OCI-LY3 (cell line): ENCODE data around the gene MB21D2.

Source experiments
- H2AFZ ChIP-seq: fragments of 200-600, 300-600 bp; shearing (Covaris generic); 2 replicates; pipeline ENCODE4 v1.6.0; 2014; ENCODE audit warnings: antibody characterized with exemption, low read depth, low read length
- H3K27ac ChIP-seq: fragments of 200-600, 300-600 bp; sonication (generic); 2 replicates; pipeline ENCODE4 v1.5.1; 2014; ENCODE audit warnings: mild to moderate bottlenecking, low read length, moderate library complexity, mixed read lengths
- H3K27me3 ChIP-seq: fragments of 200-600, 300-600 bp; sonication (generic); 2 replicates; pipeline ENCODE4 v1.6.1; 2014; ENCODE audit warnings: low read depth, low read length, mixed read lengths
- H3K36me3 ChIP-seq: fragments of 200-600, 300-600 bp; sonication (generic); replicated peaks from 2 replicates; pipeline ENCODE3; 2014; ENCODE audit warnings: low read depth, low read length, mixed read lengths
- H3K4me1 ChIP-seq: fragments of 300-600, 200-600 bp; sonication (generic); 2 replicates; pipeline ENCODE4 v1.6.1; 2014; ENCODE audit warnings: low read length, mixed read lengths
- H3K4me2 ChIP-seq: fragments of 200-600, 300-600 bp; sonication (generic); 2 replicates; pipeline ENCODE4 v1.6.1; 2014; ENCODE audit warnings: low read length, mixed read lengths
- H3K4me3 ChIP-seq: fragments of 300-600, 200-600 bp; sonication (generic); 2 replicates; pipeline ENCODE4 v1.5.1; 2014; ENCODE audit warnings: antibody characterized with exemption, mild to moderate bottlenecking, low read length, moderate library complexity
- H3K79me2 ChIP-seq: fragments of 300-600, 200-600 bp; shearing (Covaris generic); 2 replicates; pipeline ENCODE4 v1.6.1; 2014; ENCODE audit warnings: mild to moderate bottlenecking, low read length, mixed read lengths
- H3K9ac ChIP-seq: fragments of 300-600, 200-600 bp; shearing (Covaris generic); 2 replicates; pipeline ENCODE4 v1.6.0; 2014; ENCODE audit warnings: mild to moderate bottlenecking, low read length, moderate library complexity
- H3K9me3 ChIP-seq: fragments of 200-600, 300-600 bp; shearing (Covaris generic); 2 replicates; pipeline ENCODE4 v1.6.1; 2014; ENCODE audit warnings: low read length, mixed read lengths; ENCODE audit not compliant: insufficient read depth
- H4K20me1 ChIP-seq: fragments of 200-600, 300-600 bp; sonication (generic); 2 replicates; pipeline ENCODE4 v1.6.1; 2016; ENCODE audit warnings: low read length, mixed read lengths; ENCODE audit not compliant: insufficient read depth
- CTCF ChIP-seq: fragments of 200-600, 300-600 bp; sonication (generic); IDR thresholded peaks from 2 replicates; pipeline ENCODE4 v1.5.1; 2014; ENCODE audit warnings: antibody characterized with exemption, low read length, low read depth
- EZH2phosphoT487 ChIP-seq: fragments of 200-600 bp; shearing (Covaris generic); IDR thresholded peaks from 2 replicates; pipeline ENCODE4 v1.6.1; 2018; ENCODE audit warnings: antibody characterized with exemption, mixed run types, low read depth

MB21D2 gene

DNA sequence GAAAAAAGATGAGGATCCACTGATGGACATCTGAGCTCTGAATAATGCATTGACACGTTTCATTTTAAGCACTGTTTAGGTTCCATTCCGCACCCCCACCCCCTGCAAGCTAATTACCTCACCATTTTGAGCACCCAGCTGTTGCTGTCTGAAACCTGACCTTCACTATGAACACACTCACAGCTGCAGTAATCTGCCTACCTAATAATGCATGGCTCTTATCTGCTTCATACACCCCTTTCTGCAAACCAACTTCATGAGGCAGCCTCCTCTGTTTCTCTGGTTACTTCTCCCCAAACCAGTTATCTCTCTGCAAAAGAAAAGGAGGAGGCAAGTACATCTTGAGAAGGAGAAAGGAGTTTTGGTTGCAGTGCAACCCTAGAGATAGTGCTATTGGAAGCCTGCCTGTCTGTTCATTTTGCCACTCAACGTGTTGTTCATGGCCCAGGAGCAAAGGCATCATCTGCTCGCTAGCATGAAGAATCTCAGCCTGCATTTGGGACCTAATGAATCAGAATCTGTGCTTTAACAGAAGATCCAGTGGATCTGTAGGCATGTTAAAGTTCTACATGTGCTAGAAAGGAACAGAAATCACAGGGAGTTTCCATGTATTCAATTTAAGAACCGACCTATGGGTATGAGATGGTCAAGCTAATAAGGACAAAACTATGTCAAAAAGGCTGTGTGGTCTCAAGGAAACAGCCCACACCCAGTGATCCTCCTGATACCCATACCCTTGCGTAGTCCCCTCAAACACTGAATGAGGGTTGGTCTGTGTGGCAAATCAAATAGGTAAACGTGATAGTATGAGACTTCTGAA, 87.2 kb downstream of the MB21D2 start:
- Histone ChIP-seq H3K4me1 (peaks cover 16% of the 10 kb centered on the region), H3K4me2 (no peak overlapping the region), H3K79me2 (no peaks in the 10 kb centered on the region), H3K27ac (no peak overlapping the region), H2AFZ (peak overlapping the region; percentile 39; the same call in 1 of the 2 replicates), H3K9me3 (no peaks in the 10 kb centered on the region), H3K4me3 (no peak overlapping the region), H4K20me1 (no peaks in the 10 kb centered on the region), H3K9ac (no peak overlapping the region), H3K36me3 (no peaks in the 10 kb centered on the region), H3K27me3 (no peaks in the 10 kb centered on the region)
- TF ChIP-seq CTCF (no peak), EZH2phosphoT487 (no peak)

DNA sequence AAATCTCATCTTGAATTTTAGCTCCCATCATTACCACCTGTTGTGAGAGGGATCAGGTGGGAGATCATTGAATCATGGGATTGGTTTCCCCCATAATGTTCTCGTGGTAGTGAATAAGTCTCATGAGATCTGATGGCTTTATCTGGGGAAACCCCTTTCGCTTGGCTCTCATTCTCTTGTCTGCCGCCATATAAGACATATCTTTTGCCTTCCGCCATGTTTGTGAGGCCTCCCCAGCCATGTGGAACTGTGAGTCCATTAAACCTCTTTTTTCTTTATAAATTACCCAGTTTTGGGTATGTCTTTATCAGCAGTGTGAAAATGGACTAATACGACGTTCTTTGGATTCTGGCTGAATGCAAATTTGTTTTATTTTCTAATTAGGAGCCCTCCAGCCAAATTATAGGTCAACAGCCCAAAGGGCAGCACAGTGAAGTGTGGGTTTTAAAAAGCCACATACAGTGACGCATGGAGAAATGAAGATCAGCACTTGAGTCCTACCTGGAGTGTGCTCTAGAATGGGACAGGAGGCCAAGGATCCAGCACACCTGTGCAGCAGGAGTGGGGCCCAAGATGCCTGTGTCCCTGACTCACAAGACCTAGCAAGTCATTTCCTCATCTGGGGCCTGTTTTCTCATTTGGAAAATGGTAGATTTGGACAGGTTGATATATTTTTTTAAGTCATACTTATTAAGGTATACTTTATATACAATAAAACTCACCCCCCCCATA, 89.6 kb downstream of the MB21D2 start:
- TF ChIP-seq CTCF, result no peak
- TF ChIP-seq EZH2phosphoT487, result no peak
- Histone ChIP-seq H3K4me2 (no peak overlapping the region), H3K9ac (no peak overlapping the region), H3K4me3 (no peak overlapping the region), H2AFZ (no peak overlapping the region), H3K9me3 (no peaks in the 10 kb centered on the region), H3K27ac (no peak overlapping the region), H3K27me3 (no peaks in the 10 kb centered on the region), H4K20me1 (no peaks in the 10 kb centered on the region), H3K79me2 (no peaks in the 10 kb centered on the region), H3K36me3 (no peaks in the 10 kb centered on the region), H3K4me1 (peaks cover 17% of the 10 kb centered on the region)

- Histone ChIP-seq H3K79me2 (no peaks in the 10 kb centered on the region), H2AFZ (no peak overlapping the region), H3K27me3 (no peaks in the 10 kb centered on the region), H3K9me3 (no peaks in the 10 kb centered on the region), H3K4me1 (peaks cover 17% of the 10 kb centered on the region), H3K27ac (no peak overlapping the region), H3K4me2 (no peak overlapping the region), H3K36me3 (no peaks in the 10 kb centered on the region), H3K9ac (no peak overlapping the region), H4K20me1 (no peaks in the 10 kb centered on the region), H3K4me3 (no peak overlapping the region)
- TF ChIP-seq EZH2phosphoT487 (no peak), CTCF (no peak)
These were observed 90.4 kb downstream of the MB21D2 start for GRCh38 chr3:192827208-192827607.

GRCh38 chr3:192826214-192827006, 91.2 kb downstream of the MB21D2 start:
- TF ChIP-seq EZH2phosphoT487 (no peak), CTCF (no peak)
- H3K9me3 ChIP-seq, result no peaks in the 10 kb centered on the region
- H3K27ac ChIP-seq, result no peak overlapping the region
- H3K4me2 ChIP-seq, result no peak overlapping the region
- peaks cover 17% of the 10 kb centered on the region for H3K4me1 ChIP-seq
- H3K79me2 ChIP-seq, result no peaks in the 10 kb centered on the region
- H2AFZ ChIP-seq, result no peak overlapping the region
- H4K20me1 ChIP-seq, result no peaks in the 10 kb centered on the region
- H3K27me3 ChIP-seq, result no peaks in the 10 kb centered on the region
- no peaks in the 10 kb centered on the region for H3K36me3 ChIP-seq
- no peak overlapping the region for H3K9ac ChIP-seq
- no peak overlapping the region for H3K4me3 ChIP-seq
